Daoy (cell line): Measurements from ENCODE around the gene AATF. TPM values are rescaled to one million over a fixed set of nuclear protein-coding genes. Genes with fewer than 3 reads are reported as not detected.

ENCODE experiments used
- DNase-seq: peaks from one replicate; pipeline ENCODE4 v3.0.0-alpha.2; 2015; ENCODE audit warnings: low read depth
- total RNA-seq: library from RNA; depleted of rRNA; stranded (reverse); fragments of >200 nt; shearing (Covaris generic); gene quantifications from 2 replicates; pipeline ENCODE4 v1.2.3, GENCODE V29; 2014

Gene AATF
- total RNA-seq, 1 experiment from 2014 or later, result 106 TPM

- no peak for DNase-seq
Observed at GRCh38 chr17:36929851-36930582, 18.7 kb upstream of the AATF start.

GRCh38 chr17:36930583-36930900, 18.2 kb upstream of the AATF start:
- no peak for DNase-seq

- DNase-seq, result no peak
Observed at GRCh38 chr17:36931096-36931696, 17.6 kb upstream of the AATF start.

GRCh38 chr17:36931697-36932382, 16.9 kb upstream of the AATF start:
- no peak for DNase-seq

GRCh38 chr17:36932383-36932693, 16.4 kb upstream of the AATF start:
- DNase-seq, result no peak

GRCh38 chr17:36932694-36933511, 15.9 kb upstream of the AATF start:
- DNase-seq, result no peak

- no peak for DNase-seq
Observed at GRCh38 chr17:36933512-36934143, 15.1 kb upstream of the AATF start.

GRCh38 chr17:36934144-36934691, 14.5 kb upstream of the AATF start:
- no peak for DNase-seq

- peak; percentile 76 for DNase-seq
Observed at GRCh38 chr17:36934692-36935630, 13.8 kb upstream of the AATF start.

- peak; percentile 80 for DNase-seq
Observed at GRCh38 chr17:36935671-36936454, 12.9 kb upstream of the AATF start.

- peak; percentile 81 for DNase-seq
Observed at GRCh38 chr17:36936455-36937000, 12.2 kb upstream of the AATF start.

- no peak for DNase-seq
Observed at GRCh38 chr17:36937001-36937958, 11.5 kb upstream of the AATF start, which contains the start of gene LHX1. Gene LHX1 (plus strand): TSS chr17:36937475. CDS start chr17:36938198, 723 bp downstream.

- DNase-seq, result peak; percentile 64
Observed at GRCh38 chr17:36937959-36938565, 10.7 kb upstream of the AATF start.

GRCh38 chr17:36938566-36939051, 10.1 kb upstream of the AATF start:
- no peak for DNase-seq

GRCh38 chr17:36939052-36939801, 9.5 kb upstream of the AATF start:
- DNase-seq, result no peak

GRCh38 chr17:36939802-36940312, 8.9 kb upstream of the AATF start:
- DNase-seq, result no peak
